ENCODE data around the gene CETN2. TPM values are rescaled to one million over a fixed set of nuclear protein-coding genes. Genes with fewer than 3 reads are reported as not detected.

Gene CETN2
- total and polyA plus RNA-seq, 10 donors, result 9.4 to 25.0 (median 14.7) TPM

DNA sequence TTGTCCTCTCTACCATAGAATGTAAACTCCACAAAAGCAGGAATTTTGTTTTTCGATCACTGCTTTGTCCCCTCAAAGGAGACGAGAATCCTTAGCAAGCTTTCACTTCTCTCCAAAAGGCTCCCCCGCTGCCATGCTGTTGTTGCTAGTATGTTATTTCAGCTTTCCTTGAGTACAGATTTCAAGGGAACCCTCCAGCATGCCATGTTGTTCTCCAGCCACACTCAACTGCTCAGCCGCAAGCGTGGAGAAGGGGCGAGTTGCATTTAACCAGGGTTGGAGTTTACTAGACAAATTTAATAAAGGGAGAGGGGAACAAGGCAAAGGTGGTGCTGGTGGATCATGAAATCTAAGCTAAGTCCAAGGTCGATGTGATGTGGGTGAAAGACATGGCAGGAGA lies 23.4 kb upstream of the CETN2 start:
- WGBS, 5 donors, result 91 to 98% (median 95%) methylated on average over 7 of the region's 7 CpGs
- H3K27me3 ChIP-seq (replicated peaks in 1 of 7), result no peaks in the 10 kb centered on the region
- H3K4me3 ChIP-seq, result no peak overlapping the region
- TF ChIP-seq, protein P1, sequence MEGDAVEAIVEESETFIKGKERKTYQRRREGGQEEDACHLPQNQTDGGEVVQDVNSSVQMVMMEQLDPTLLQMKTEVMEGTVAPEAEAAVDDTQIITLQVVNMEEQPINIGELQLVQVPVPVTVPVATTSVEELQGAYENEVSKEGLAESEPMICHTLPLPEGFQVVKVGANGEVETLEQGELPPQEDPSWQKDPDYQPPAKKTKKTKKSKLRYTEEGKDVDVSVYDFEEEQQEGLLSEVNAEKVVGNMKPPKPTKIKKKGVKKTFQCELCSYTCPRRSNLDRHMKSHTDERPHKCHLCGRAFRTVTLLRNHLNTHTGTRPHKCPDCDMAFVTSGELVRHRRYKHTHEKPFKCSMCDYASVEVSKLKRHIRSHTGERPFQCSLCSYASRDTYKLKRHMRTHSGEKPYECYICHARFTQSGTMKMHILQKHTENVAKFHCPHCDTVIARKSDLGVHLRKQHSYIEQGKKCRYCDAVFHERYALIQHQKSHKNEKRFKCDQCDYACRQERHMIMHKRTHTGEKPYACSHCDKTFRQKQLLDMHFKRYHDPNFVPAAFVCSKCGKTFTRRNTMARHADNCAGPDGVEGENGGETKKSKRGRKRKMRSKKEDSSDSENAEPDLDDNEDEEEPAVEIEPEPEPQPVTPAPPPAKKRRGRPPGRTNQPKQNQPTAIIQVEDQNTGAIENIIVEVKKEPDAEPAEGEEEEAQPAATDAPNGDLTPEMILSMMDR (IDR thresholded peaks at IDR 0.05 in 8 of 11, conservative IDR thresholded peaks at IDR 0.05 in 3 of 11), result no peak
- TF ChIP-seq POLR2AphosphoS5 (IDR thresholded peaks at IDR 0.05) (no peak), POLR2A (IDR thresholded peaks at IDR 0.05) (no peak)
- H3K4me1 ChIP-seq, result no peaks in the 10 kb centered on the region
- no peak overlapping the region for H3K27ac ChIP-seq
- H3K9me3 ChIP-seq, result no peaks in the 10 kb centered on the region
- peaks cover 0 to 63% (median 9%) of the 10 kb centered on the region in 6 donors for H3K36me3 ChIP-seq
- intact Hi-C loops (cut with DNase I; ENCODE audit: low total_unique reads), result no loop called here
- DNase-seq, result no peak

DNA sequence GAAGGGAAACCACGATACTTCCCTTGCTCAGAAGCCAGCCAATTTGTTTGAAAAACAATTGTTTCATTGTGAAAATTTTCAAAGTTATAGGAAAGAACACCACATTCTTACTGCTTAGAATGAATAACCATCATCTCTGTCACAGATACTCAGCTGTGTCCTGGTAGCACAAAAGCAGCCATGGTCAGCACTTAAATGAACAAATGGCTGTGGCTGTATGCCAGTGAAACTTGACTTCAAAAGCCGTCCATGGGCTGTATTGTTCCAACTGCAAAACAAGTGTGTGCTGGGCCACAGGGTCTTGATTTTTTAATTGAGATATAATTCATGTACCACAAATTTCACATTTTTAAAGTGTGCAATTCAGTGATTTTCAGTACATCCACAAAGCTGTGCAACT lies 19.9 kb upstream of the CETN2 start:
- peaks cover 0 to 78% (median 9%) of the 10 kb centered on the region in 6 donors for H3K36me3 ChIP-seq
- intact Hi-C loops (cut with DNase I; ENCODE audit: low total_unique reads), result no loop called here
- no peak for DNase-seq
- WGBS, 5 donors, result 68 to 77% (median 75%) methylated on average over 1 to 2 of the region's 2 CpGs
- no peaks in the 10 kb centered on the region for H3K4me1 ChIP-seq
- TF ChIP-seq, protein P1 (IDR thresholded peaks at IDR 0.05 in 8 of 11, conservative IDR thresholded peaks at IDR 0.05 in 3 of 11), result no peak
- TF ChIP-seq POLR2AphosphoS5 (IDR thresholded peaks at IDR 0.05) (no peak), POLR2A (IDR thresholded peaks at IDR 0.05) (no peak)
- H3K4me3 ChIP-seq, result no peak overlapping the region
- no peaks in the 10 kb centered on the region for H3K27me3 ChIP-seq (replicated peaks in 1 of 7)
- no peak overlapping the region for H3K27ac ChIP-seq
- no peaks in the 10 kb centered on the region for H3K9me3 ChIP-seq

DNA sequence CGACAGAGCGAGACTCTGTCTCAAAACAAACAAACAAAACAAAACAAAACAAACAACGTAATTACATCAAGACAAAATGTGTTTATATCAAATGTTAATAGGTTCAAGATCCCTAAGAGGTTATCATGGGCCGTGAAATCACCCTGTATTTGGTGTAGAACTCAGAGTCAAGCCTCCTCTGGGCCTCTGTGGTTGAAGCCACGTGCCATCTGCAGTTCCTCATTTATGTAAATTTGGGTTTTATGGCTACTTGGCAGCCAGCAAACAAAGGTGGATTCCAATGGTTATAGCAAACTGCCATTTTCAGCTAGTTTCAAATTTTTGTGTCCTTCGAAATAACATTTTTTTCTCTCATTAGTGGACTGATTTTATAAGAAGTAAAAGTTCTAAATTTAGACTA lies 16.7 kb upstream of the CETN2 start:
- Histone ChIP-seq H3K27ac (no peak overlapping the region), H3K36me3 (peaks cover 0 to 57% (median 9%) of the 10 kb centered on the region in 6 donors), H3K4me1 (no peaks in the 10 kb centered on the region), H3K9me3 (no peaks in the 10 kb centered on the region), H3K4me3 (no peak overlapping the region), H3K27me3 (replicated peaks in 1 of 7) (no peaks in the 10 kb centered on the region)
- WGBS, 5 donors, result 62 to 75% (median 70%) methylated on average over 4 to 6 of the region's 6 CpGs
- DNase-seq, result no peak
- TF ChIP-seq, protein P1 (IDR thresholded peaks at IDR 0.05 in 8 of 11, conservative IDR thresholded peaks at IDR 0.05 in 3 of 11), result no peak
- TF ChIP-seq POLR2AphosphoS5 (IDR thresholded peaks at IDR 0.05), result no peak
- TF ChIP-seq POLR2A (IDR thresholded peaks at IDR 0.05), result no peak
- intact Hi-C loops (cut with DNase I; ENCODE audit: low total_unique reads), result no loop called here

DNA sequence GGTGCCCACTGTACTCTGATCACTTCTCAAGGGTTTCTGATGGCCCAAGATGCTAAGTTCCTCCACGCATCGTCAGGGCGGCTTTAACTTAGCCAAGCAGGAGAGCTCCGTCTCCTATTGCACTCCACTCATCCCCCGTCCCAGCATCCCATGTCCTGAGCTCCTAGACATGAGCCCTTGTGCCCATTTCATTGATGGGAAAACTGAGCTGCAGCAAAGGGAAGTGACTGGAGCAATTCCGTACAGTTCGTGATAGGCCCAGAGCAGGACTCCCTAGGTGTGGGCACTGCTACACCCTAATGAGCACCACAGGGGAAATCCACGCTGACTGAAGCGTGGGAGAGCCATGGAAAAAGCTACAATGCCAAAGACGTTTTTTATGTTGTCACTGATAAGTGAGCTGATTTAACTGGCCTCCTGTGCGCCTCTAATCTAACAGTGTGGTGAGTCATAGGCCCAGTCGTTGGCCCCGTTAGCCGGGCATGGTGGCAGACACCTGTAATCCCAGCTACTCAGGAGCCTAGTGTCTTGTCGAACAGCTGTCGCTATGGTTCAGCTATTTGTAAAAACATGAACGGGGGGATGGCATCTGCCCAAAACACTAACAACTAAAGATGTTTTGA lies 15.2 kb upstream of the CETN2 start:
- no peaks in the 10 kb centered on the region for H3K27me3 ChIP-seq (replicated peaks in 1 of 7)
- H3K4me1 ChIP-seq, result no peaks in the 10 kb centered on the region
- H3K27ac ChIP-seq, result no peak overlapping the region
- TF ChIP-seq, protein P1 (IDR thresholded peaks at IDR 0.05 in 8 of 11, conservative IDR thresholded peaks at IDR 0.05 in 3 of 11), result no peak
- intact Hi-C loops (cut with DNase I; ENCODE audit: low total_unique reads), result no loop called here
- WGBS, 5 donors, result 87 to 95% (median 92%) methylated on average over 14 to 17 of the region's 17 CpGs
- DNase-seq, result no peak
- no peaks in the 10 kb centered on the region for H3K9me3 ChIP-seq
- peaks cover 0 to 50% (median under 1%) of the 10 kb centered on the region in 6 donors for H3K36me3 ChIP-seq
- H3K4me3 ChIP-seq, result no peak overlapping the region

Measured in spleen (tissue), 11 donors.